ENCODE data around the gene SEC22A. TPM values are rescaled to one million over a fixed set of nuclear protein-coding genes. Genes with fewer than 3 reads are reported as not detected.

SEC22A gene
- total RNA-seq, 2 donors from 2014 or later, result 24.7 to 25.3 TPM

- TF ChIP-seq CTCF (IDR thresholded peaks at IDR 0.05), result no peak
- Histone ChIP-seq H3K36me3 (peaks cover 29% of the 10 kb centered on the region), H3K4me3 (no peak overlapping the region), H3K9me3 (no peaks in the 10 kb centered on the region), H3K27ac (no peak overlapping the region), H3K27me3 (replicated peaks; ENCODE audit: insufficient read depth) (no peaks in the 10 kb centered on the region), H3K4me1 (ENCODE audit: control insufficient read depth in 1 of 2, low read depth in 2 of 2) (peaks cover 0 to 1% of the 10 kb centered on the region in 2 donors)
- ATAC-seq (ENCODE audit: insufficient number of reproducible peaks, low FRiP score, low read depth), result no peak
- DNase-seq (ENCODE audit: low spot score), result no peak
Observed at GRCh38 chr3:123278446-123278845, 76.7 kb downstream of the SEC22A start.

- Histone ChIP-seq H3K27ac (no peak overlapping the region), H3K36me3 (peaks cover 31% of the 10 kb centered on the region), H3K4me3 (no peak overlapping the region), H3K27me3 (replicated peaks; ENCODE audit: insufficient read depth) (no peaks in the 10 kb centered on the region), H3K9me3 (no peaks in the 10 kb centered on the region), H3K4me1 (ENCODE audit: control insufficient read depth in 1 of 2, low read depth in 2 of 2) (no peaks in the 10 kb centered on the region)
- TF ChIP-seq CTCF (IDR thresholded peaks at IDR 0.05), result no peak
- ATAC-seq (ENCODE audit: insufficient number of reproducible peaks, low FRiP score, low read depth) (no peak), DNase-seq (ENCODE audit: low spot score) (no peak)
Observed at GRCh38 chr3:123279121-123279520, 77.4 kb downstream of the SEC22A start.

- DNase-seq (ENCODE audit: low spot score), result no peak
- no peaks in the 10 kb centered on the region for H3K4me1 ChIP-seq (ENCODE audit: control insufficient read depth in 1 of 2, low read depth in 2 of 2)
- H3K4me3 ChIP-seq, result no peak overlapping the region
- no peaks in the 10 kb centered on the region for H3K9me3 ChIP-seq
- peaks cover 50% of the 10 kb centered on the region for H3K36me3 ChIP-seq
- TF ChIP-seq CTCF (IDR thresholded peaks at IDR 0.05), result no peak
- H3K27me3 ChIP-seq (replicated peaks; ENCODE audit: insufficient read depth), result no peaks in the 10 kb centered on the region
- no peak for ATAC-seq (ENCODE audit: insufficient number of reproducible peaks, low FRiP score, low read depth)
- H3K27ac ChIP-seq, result no peak overlapping the region
Observed at GRCh38 chr3:123281406-123281805, 79.7 kb downstream of the SEC22A start.

- peaks cover 50% of the 10 kb centered on the region for H3K36me3 ChIP-seq
- ATAC-seq (ENCODE audit: insufficient number of reproducible peaks, low FRiP score, low read depth), result no peak
- no peak for TF ChIP-seq CTCF (IDR thresholded peaks at IDR 0.05)
- no peak for DNase-seq (ENCODE audit: low spot score)
- H3K4me1 ChIP-seq (ENCODE audit: control insufficient read depth in 1 of 2, low read depth in 2 of 2), result no peaks in the 10 kb centered on the region
- H3K27me3 ChIP-seq (replicated peaks; ENCODE audit: insufficient read depth), result no peaks in the 10 kb centered on the region
- no peaks in the 10 kb centered on the region for H3K9me3 ChIP-seq
- no peak overlapping the region for H3K4me3 ChIP-seq
- H3K27ac ChIP-seq, result no peak overlapping the region
Observed at GRCh38 chr3:123281929-123282328, 80.2 kb downstream of the SEC22A start.

GRCh38 chr3:123282461-123282860, 80.7 kb downstream of the SEC22A start:
- no peaks in the 10 kb centered on the region for H3K27me3 ChIP-seq (replicated peaks; ENCODE audit: insufficient read depth)
- DNase-seq (ENCODE audit: low spot score) (no peak), ATAC-seq (ENCODE audit: insufficient number of reproducible peaks, low FRiP score, low read depth) (no peak)
- no peaks in the 10 kb centered on the region for H3K4me1 ChIP-seq (ENCODE audit: control insufficient read depth in 1 of 2, low read depth in 2 of 2)
- no peak overlapping the region for H3K27ac ChIP-seq
- no peaks in the 10 kb centered on the region for H3K9me3 ChIP-seq
- peaks cover 53% of the 10 kb centered on the region for H3K36me3 ChIP-seq
- no peak for TF ChIP-seq CTCF (IDR thresholded peaks at IDR 0.05)
- H3K4me3 ChIP-seq, result no peak overlapping the region

All from thoracic aorta (tissue), 2 donors.